ENCODE data around the gene ZNF689. TPM values are rescaled to one million over a fixed set of nuclear protein-coding genes. Genes with fewer than 3 reads are reported as not detected.

Gene ZNF689
- total and polyA plus RNA-seq, 7 donors, result 3.4 to 9.6 (median 5.8) TPM

GRCh38 chr16:30556125-30556473 is 54.1 kb downstream of the ZNF689 start:
- peak overlapping the region; percentile 97 for H3K27ac ChIP-seq
- 22 to 44% (median 31%) methylated on average over 10 of the region's 10 CpGs for WGBS, 3 donors
- TF ChIP-seq, protein P1, sequence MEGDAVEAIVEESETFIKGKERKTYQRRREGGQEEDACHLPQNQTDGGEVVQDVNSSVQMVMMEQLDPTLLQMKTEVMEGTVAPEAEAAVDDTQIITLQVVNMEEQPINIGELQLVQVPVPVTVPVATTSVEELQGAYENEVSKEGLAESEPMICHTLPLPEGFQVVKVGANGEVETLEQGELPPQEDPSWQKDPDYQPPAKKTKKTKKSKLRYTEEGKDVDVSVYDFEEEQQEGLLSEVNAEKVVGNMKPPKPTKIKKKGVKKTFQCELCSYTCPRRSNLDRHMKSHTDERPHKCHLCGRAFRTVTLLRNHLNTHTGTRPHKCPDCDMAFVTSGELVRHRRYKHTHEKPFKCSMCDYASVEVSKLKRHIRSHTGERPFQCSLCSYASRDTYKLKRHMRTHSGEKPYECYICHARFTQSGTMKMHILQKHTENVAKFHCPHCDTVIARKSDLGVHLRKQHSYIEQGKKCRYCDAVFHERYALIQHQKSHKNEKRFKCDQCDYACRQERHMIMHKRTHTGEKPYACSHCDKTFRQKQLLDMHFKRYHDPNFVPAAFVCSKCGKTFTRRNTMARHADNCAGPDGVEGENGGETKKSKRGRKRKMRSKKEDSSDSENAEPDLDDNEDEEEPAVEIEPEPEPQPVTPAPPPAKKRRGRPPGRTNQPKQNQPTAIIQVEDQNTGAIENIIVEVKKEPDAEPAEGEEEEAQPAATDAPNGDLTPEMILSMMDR (IDR thresholded peaks at IDR 0.05), result no peak
- H3K4me3 ChIP-seq, result no peak overlapping the region
- no peaks in the 10 kb centered on the region for H3K9me3 ChIP-seq
- DNase-seq (peak; percentile 36 to 82), ATAC-seq (peak; percentile 31 to 42 (median 38))
- H3K4me1 ChIP-seq, result peaks cover 31% of the 10 kb centered on the region
- intact Hi-C loops (cut with DNase I), result no loop called here
- H3K27me3 ChIP-seq (ENCODE audit: insufficient read depth in 3 of 3, low read length in 2 of 3), result no peaks in the 10 kb centered on the region
- H3K36me3 ChIP-seq (ENCODE audit: insufficient read depth in 1 of 2, low read depth in 1 of 2), result peaks cover 0 to 30% of the 10 kb centered on the region in 2 donors

DNA sequence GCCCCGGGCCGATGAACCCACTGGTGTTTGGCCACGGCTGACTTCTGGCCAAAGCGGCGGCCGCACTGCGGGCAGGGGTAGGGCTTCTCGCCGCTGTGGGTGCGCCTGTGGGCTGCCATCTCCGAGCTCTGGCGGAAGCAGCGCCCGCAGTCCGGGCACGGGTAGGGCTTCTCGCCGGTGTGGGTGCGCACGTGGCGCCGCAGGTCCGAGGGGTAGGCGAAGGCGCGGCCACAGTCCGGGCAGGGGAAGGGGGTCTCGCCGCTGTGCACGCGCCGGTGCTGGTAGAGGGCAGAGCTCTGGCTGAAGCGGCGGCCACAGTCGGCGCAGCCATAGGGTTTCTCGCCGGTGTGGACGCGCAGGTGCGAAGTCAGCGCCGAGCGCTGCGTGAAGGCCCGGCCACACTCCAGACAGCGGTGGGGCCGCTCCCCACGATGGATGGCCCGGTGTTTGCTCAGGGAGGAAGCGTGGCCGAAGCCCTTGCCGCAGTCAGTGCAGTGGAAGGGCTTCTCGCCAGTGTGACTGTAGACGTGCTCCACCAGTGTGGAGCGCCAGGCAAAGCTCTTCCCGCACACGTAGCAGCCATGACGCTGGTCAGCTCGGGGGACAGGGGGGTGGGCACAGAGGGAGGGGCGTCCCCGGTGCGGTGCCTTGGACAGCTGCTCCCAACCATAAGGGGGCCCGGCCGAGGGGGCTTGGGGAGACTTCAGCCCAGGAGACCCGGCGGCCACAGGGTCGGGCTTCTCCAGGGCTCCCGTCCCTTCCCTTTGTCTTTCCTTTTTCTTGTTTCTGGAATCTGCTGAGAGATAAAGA is 54.7 kb downstream of the ZNF689 start:
- 92% methylated on average over 67 to 69 of the region's 69 CpGs for WGBS, 3 donors
- intact Hi-C loops (cut with DNase I), result no loop called here
- no peaks in the 10 kb centered on the region for H3K27me3 ChIP-seq (ENCODE audit: insufficient read depth in 3 of 3, low read length in 2 of 3)
- H3K27ac ChIP-seq, result peak overlapping the region; percentile 97
- no peak for ATAC-seq
- peaks cover 0 to 30% of the 10 kb centered on the region in 2 donors for H3K36me3 ChIP-seq (ENCODE audit: insufficient read depth in 1 of 2, low read depth in 1 of 2)
- TF ChIP-seq, protein P1 (IDR thresholded peaks at IDR 0.05), result no peak
- peaks cover 31% of the 10 kb centered on the region for H3K4me1 ChIP-seq
- DNase-seq, result peak in 1 of 2 donors; percentile 49
- H3K9me3 ChIP-seq, result no peaks in the 10 kb centered on the region
- H3K4me3 ChIP-seq, result no peak overlapping the region

DNA sequence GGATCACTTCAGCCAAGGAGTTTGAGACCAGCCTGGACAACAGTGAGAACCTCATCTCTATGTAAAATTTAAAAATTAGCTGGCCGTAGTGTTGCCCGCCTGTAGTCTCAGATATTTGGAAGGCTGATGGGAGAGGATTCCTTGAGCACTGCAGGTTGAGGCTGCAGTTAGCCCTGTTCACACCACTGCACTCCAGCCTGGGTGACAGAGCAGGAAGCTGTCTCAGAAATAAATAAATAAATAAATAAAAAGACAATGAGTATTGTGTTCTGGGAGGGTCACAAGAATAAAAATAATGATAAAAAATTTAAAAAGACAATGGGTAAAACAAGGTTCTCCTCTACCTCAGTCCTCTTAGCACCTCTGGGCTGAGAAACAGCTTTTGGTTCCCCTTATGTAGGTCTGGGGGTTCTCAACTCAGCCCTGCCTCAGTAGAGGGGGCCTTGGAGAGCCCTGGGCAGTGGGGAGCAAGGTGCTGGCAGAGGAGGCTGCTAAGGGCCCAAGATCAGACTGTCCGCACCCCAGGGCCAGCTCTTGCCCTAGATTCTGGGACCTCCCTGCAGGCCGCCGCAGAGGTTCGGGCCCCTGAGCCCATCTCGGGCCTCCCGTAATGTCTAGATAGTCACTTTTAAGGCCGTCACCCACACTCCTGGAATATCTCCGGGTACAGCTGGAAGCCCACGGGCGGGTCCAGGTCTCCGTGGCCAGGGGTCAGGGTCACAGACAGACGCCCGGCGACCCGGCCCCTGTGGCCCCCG is 55.5 kb downstream of the ZNF689 start:
- ATAC-seq, result no peak
- Histone ChIP-seq H3K36me3 (ENCODE audit: insufficient read depth in 1 of 2, low read depth in 1 of 2) (peaks cover 0 to 30% of the 10 kb centered on the region in 2 donors), H3K9me3 (no peaks in the 10 kb centered on the region), H3K4me3 (no peak overlapping the region), H3K27me3 (ENCODE audit: insufficient read depth in 3 of 3, low read length in 2 of 3) (no peaks in the 10 kb centered on the region), H3K27ac (peak overlapping the region; percentile 97), H3K4me1 (peaks cover 31% of the 10 kb centered on the region)
- WGBS, 3 donors, result 94 to 95% (median 94%) methylated on average over 16 to 18 of the region's 18 CpGs
- TF ChIP-seq, protein P1 (IDR thresholded peaks at IDR 0.05), result no peak
- DNase-seq, result no peak
- intact Hi-C loops (cut with DNase I), result no loop called here

- DNase-seq (no peak), ATAC-seq (no peak)
- 85 to 91% (median 91%) methylated on average over 2 of the region's 2 CpGs for WGBS, 3 donors
- Histone ChIP-seq H3K9me3 (no peaks in the 10 kb centered on the region), H3K27ac (peak overlapping the region; percentile 41), H3K36me3 (ENCODE audit: insufficient read depth in 1 of 2, low read depth in 1 of 2) (peaks cover 0 to 30% of the 10 kb centered on the region in 2 donors), H3K27me3 (ENCODE audit: insufficient read depth in 3 of 3, low read length in 2 of 3) (no peaks in the 10 kb centered on the region), H3K4me3 (no peak overlapping the region), H3K4me1 (peaks cover 36% of the 10 kb centered on the region)
- intact Hi-C loops (cut with DNase I), result no loop called here
- TF ChIP-seq, protein P1 (IDR thresholded peaks at IDR 0.05), result no peak
Measured at GRCh38 chr16:30553393-30553899, 56.7 kb downstream of the ZNF689 start.
